Renal cortex interstitium (tissue), 11 donors: ENCODE results near the gene KCND3. TPM values are rescaled to one million over a fixed set of nuclear protein-coding genes. Genes with fewer than 3 reads are reported as not detected.
A peak's percentile ranks its signal among the peaks of the same experiment; 100 is the strongest.

Experiments
- DNase-seq, 11 donors: peaks; one replicate each; pipeline ENCODE4 v3.0.0-alpha.2; 2013; ENCODE audit warnings: low read depth in 9 of 11, low spot score in 4 of 11; ENCODE audit errors: extremely low read depth in 1 of 11
- polyA plus RNA-seq, 3 donors: library from polyadenylated mRNA; unstranded; fragments of 120-200 nt; gene quantifications; one replicate each; pipeline ENCODE4 v1.2.1, GENCODE V29; 2013; ENCODE audit not compliant: insufficient read length in 3 of 3

The KCND3 gene
- polyA plus RNA-seq, 3 donors: 1.2 to 1.7 (median 1.5) TPM

DNA sequence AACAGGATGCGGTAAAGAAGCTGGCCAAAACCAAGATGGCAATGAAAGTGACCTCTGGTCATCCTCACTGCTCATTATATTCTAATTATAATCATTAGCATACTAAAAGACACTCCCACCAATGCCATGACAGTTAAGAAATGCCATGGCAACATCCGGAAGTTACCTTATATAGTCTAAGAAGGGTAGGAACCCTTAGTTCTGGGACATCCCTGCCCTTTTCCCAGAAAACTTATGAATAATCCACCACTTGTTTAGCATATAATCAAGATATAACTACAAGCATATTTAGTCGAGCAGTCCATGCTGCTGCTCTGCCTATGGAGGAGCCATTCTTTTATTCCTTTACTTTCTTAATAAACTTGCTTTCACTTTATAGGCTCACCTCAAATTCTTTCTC, 154.0 kb downstream of the KCND3 start:
- no peak for DNase-seq

GRCh38 chr1:111834956-111835355, 154.5 kb downstream of the KCND3 start:
- DNase-seq: no peak

- DNase-seq: peak in 10 of 11 donors; percentile 1 to 29 (median 14)
Observed at GRCh38 chr1:111833334-111833733, 156.1 kb downstream of the KCND3 start.

DNA sequence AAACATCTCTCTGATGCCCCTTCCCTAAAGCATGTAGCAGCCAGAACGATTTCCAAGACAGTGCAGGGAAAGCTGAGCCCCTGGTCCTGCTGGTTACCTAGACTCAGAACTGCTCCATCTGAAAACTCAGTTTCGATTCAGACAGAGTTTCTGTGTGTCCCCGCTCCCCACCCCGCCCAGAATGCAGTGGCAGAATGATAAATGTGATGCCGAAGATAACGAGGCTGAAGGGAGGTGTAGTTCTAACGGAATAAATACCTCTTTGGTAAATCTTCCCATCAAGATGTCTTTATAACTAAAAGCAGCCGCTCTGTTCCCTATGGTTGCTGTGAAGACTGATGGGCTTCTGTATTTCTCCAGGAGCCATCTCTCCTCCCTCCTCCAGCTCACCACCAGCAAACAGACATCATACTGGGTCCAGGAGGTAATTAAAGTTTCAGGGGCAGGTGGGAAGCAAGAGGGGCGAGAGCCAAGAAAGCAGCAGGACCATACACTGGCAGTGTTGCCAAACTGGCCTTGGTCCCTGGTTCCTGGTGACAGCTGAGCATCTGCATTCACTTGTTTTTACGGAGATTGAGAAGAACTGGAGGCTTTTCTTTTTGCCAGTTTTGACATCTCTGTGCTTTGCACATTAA, 156.8 kb downstream of the KCND3 start:
- no peak for DNase-seq

GRCh38 chr1:111831153-111831552, 158.3 kb downstream of the KCND3 start:
- DNase-seq: no peak

DNA sequence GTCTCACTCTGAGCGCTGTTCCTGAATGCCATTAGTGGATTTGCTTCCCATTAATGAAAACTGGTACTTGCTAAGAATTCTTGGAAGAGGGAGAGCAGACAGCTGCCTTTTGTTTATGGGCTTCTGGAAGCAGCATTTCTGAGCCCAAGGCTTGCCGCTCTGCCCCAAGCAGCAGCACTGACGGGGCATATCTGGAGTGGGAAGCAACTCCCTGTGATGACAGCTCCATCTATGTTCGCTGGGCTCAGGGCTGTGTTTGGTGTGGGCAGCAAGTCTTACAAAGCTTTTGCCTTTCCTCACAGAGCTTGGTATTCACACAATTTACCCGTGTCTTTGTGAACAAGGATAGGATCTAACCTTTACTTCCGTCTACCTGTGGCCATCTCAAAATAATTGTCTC, 161.5 kb downstream of the KCND3 start:
- no peak for DNase-seq

DNA sequence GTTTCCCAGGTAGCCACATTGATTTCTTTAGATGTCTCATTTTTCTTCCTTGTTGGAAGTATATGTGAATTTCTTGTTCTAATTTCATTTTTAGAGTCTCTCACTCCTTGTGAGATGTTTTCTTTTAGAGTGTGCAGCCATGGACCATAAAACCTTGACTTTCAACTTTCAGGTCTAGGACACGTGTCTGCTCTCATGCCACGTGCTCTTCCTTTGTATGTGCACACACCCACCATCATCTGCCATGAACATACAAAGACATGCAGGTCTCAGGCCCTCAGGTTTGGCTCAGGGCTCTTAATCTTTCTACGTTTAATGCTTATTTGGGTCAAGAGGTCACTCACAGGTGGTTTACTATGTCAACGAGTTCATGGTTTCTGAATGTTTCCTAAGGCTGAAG, 163.2 kb downstream of the KCND3 start:
- DNase-seq: no peak

DNA sequence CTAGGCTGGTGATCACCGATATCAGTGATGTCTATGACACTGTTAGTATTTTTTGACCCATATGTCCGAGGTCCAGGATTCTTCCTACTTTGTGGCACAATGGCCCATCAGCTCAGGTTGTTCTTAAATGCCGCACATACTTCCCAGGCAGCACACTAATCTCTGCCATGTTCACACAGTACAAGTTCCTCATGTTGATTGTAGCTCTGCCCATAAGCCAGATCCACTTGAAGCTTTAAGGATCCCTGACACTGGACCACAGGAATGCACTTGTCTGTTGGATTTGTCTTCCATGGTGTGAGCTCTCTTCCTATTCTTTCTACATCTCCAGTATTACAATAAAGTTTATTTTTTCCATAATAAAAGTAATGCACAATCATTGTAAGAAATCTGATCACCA, 164.3 kb downstream of the KCND3 start:
- no peak for DNase-seq

DNA sequence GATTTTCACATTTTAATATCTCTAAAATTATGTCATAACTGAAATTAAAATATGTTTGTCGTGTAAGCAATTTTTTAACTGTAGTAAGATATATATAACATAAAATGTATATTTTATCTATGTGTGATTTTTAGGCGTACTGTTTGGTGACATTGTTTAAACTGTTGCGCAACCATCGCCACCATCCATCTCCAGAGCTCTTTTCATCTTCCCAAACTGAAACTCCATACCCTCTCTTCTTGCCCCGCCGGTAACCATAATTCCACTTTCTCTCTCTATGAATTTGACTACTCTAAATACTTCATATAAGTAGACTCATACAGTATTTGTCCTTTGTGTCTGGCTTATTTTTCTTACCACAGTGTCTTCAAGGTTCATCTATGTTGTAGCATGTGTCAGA, 167.3 kb downstream of the KCND3 start:
- DNase-seq: no peak

GRCh38 chr1:111821121-111821745, 168.2 kb downstream of the KCND3 start:
- no peak for DNase-seq

GRCh38 chr1:111819566-111820263, 169.8 kb downstream of the KCND3 start:
- no peak for DNase-seq

- no peak for DNase-seq
Observed at GRCh38 chr1:111818546-111818945, 170.9 kb downstream of the KCND3 start.

GRCh38 chr1:111818081-111818480, 171.4 kb downstream of the KCND3 start:
- DNase-seq: no peak

GRCh38 chr1:111814642-111815041, 174.8 kb downstream of the KCND3 start:
- DNase-seq: no peak

- no peak for DNase-seq
Observed at GRCh38 chr1:111814305-111814628, 175.2 kb downstream of the KCND3 start.

DNA sequence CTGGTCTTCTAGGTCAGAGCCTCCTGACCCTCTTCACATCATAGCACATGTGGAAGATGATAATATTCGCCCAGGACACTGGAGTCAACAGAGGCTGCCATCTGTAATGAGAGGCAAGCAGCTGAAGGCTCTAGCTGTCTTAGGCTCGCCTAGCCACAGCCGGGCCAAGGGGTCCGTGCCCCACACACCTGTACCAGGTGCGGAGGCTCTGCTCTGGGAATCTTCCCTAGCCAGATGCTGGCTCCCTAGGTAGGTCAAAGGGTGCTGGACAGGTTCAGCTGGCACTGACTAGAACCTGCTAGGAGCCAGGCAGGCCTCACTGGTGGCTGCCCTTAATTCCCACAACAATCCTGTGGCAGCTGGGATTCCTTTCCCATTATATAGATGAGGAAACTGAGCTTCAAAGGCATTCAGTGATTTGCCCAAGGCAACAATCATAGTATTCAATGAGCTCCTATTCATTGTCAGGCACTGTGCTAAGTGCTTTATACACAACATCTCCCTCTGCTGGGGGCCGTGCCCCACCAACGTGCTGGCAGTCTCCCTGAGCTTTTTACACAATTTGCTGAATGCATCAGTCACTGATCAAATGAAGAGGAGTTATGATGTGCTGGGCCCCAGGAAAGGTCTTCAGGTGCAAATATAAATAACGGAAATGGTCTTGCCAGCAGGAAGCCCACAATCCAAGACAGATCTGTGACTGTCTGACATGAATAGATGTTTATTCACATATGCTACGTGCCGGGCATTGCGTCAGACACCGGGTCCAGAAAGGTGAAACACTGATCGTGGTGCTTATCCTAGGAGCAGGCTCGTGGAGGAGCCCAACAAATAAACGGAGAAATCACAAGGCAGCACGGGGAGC, 175.8 kb downstream of the KCND3 start:
- no peak for DNase-seq

- no peak for DNase-seq
Observed at GRCh38 chr1:111812306-111812705, 177.2 kb downstream of the KCND3 start.

- DNase-seq: no peak
Observed at GRCh38 chr1:111811891-111812290, 177.6 kb downstream of the KCND3 start.

DNA sequence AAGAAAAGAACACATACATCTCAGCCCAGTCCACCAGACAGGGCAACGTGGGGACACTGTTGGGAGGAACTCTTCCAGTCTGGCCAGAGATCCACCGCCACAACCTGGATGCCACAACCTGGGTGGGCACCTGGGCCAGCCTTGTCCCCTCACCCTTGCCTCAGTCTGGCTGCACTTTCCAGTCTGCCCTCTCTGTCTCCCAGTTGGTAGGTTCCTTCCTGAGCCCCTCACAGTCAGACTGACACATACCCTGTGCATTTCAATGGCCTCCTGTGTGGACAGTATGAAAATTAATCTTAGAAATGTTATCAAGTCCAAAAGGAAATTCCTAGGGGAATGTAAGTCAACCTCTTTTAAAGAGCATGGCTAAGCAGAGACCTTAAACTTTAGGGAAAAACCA, 184.2 kb downstream of the KCND3 start:
- no peak for DNase-seq

- no peak for DNase-seq
Observed at GRCh38 chr1:111804776-111805175, 184.7 kb downstream of the KCND3 start.
